Muscle of leg (tissue), 11 donors: Measurements from ENCODE around the gene SMC1A. TPM values are rescaled to one million over a fixed set of nuclear protein-coding genes. Genes with fewer than 3 reads are reported as not detected.

ENCODE experiments used
- DNase-seq: peaks from one replicate; pipeline ENCODE4 v3.0.0; 2013
- H3K27ac ChIP-seq: one replicate; pipeline ENCODE4 v1.5.1; 2013; ENCODE audit warnings: mild to moderate bottlenecking, low read length, control low read depth
- H3K27me3 ChIP-seq: one replicate; pipeline ENCODE4 v1.6.1; 2013; ENCODE audit warnings: low read length; ENCODE audit not compliant: control insufficient read depth, insufficient read depth
- H3K36me3 ChIP-seq: one replicate; pipeline ENCODE4 v1.6.1; 2013; ENCODE audit warnings: low read length; ENCODE audit not compliant: control insufficient read depth, insufficient read depth
- H3K4me1 ChIP-seq: one replicate; pipeline ENCODE4 v1.6.1; 2013; ENCODE audit warnings: low read length; ENCODE audit not compliant: control insufficient read depth, insufficient read depth
- H3K4me3 ChIP-seq: one replicate; pipeline ENCODE4 v1.5.1; 2013; ENCODE audit warnings: low read length, control low read depth
- H3K9me3 ChIP-seq: replicated peaks from 2 replicates; pipeline ENCODE4 v1.6.1; 2013; ENCODE audit warnings: low read depth, low read length; ENCODE audit not compliant: control insufficient read depth
- WGBS: methylation state at CpG from one replicate; pipeline ENCODE4 v1.1.5; 2013; ENCODE audit warnings: missing lambda C conversion rate; ENCODE audit not compliant: insufficient coverage; 5-methylcytosine and 5-hydroxymethylcytosine counted together
- polyA plus RNA-seq, 8 donors: library from polyadenylated mRNA; unstranded; fragments of 120-200 nt; gene quantifications; one replicate each; pipeline versions ENCODE4 v1.2.1 to v1.2.3, GENCODE V29; 2013; ENCODE audit warnings: inconsistent platforms in 1 of 8, low replicate concordance in 1 of 8; ENCODE audit not compliant: insufficient read length in 8 of 8, insufficient read depth in 1 of 8
- total RNA-seq: library from RNA; stranded (reverse); fragments of 120-200 nt; gene quantifications from one replicate; pipeline ENCODE4 v1.2.4, GENCODE V29; 2013

Gene SMC1A
- total and polyA plus RNA-seq, 9 donors: 15.5 to 73.0 (median 45.5) TPM

DNA sequence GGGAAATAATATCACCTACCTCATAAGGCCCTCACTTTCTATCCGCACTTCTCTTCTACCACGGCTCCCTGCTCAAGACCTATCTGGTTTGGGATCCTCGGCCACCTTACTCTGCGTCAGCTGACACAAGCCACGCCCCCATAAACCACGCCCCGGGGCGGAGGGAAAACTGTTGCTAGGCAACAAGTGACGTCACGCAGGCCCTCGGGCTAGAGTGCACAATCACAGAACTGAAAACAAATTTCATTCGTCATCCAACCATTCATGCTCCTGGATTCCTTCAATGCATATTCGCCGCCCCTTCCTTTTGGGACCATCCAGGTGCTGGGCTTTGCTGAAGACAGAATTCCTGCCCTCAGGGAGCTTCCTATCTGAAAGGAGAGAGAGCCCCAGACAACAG lies 66.3 kb downstream of the SMC1A start:
- peaks cover 4% of the 10 kb centered on the region for H3K9me3 ChIP-seq
- H3K27ac ChIP-seq: no peak overlapping the region
- no peaks in the 10 kb centered on the region for H3K36me3 ChIP-seq
- peaks cover 4% of the 10 kb centered on the region for H3K4me1 ChIP-seq
- H3K4me3 ChIP-seq: no peak overlapping the region
- 50% methylated on average over 14 of the region's 14 CpGs for WGBS
- no peak for DNase-seq
- H3K27me3 ChIP-seq: peaks cover 23% of the 10 kb centered on the region

DNA sequence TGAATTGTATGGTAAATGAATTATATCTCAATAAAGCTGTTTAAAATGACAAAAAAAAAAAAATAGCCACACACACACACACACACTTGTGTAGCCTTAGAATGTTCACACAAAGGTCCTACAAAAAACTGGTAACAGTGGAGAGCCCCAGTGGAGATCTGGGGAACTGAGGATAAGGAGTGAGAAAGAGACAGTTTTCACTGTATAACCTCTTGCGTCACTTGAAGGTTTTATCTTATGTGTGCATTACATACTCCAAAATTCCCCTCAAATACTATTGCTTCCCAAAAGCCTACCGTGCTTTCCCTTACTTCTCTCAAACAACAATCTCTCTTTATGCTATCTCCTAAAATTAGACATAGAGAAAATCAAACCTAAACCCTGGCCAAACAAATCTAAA lies 67.8 kb downstream of the SMC1A start:
- H3K36me3 ChIP-seq: no peaks in the 10 kb centered on the region
- H3K4me1 ChIP-seq: peaks cover 4% of the 10 kb centered on the region
- no peak overlapping the region for H3K4me3 ChIP-seq
- H3K27ac ChIP-seq: no peak overlapping the region
- H3K27me3 ChIP-seq: peaks cover 22% of the 10 kb centered on the region
- DNase-seq: no peak
- WGBS: no CpG with 5 or more reads among the region's 2 CpGs
- H3K9me3 ChIP-seq: peaks cover 4% of the 10 kb centered on the region

DNA sequence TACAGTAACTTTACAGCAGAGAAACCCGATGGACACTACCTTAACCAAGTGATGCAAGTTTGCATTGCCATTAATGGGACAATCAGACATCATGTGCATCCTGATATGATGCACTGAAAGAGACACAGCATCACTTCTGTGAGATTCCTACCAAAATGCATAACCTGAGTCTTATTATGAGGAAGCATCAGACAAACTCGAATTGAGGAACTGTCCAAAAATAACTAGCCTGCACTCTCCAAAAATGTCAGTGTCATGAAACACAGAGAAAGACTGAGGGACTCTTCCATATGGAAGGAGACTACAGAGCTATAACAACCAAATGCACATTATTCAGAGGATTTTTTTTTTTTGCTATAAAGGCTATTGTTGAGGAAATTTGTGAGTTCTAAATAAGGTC lies 74.5 kb downstream of the SMC1A start:
- Histone ChIP-seq H3K27ac (no peak overlapping the region), H3K9me3 (peaks cover 4% of the 10 kb centered on the region), H3K27me3 (peaks cover 13% of the 10 kb centered on the region), H3K4me1 (no peaks in the 10 kb centered on the region), H3K36me3 (no peaks in the 10 kb centered on the region), H3K4me3 (no peak overlapping the region)
- WGBS: no CpG with 5 or more reads among the region's 2 CpGs
- no peak for DNase-seq

DNA sequence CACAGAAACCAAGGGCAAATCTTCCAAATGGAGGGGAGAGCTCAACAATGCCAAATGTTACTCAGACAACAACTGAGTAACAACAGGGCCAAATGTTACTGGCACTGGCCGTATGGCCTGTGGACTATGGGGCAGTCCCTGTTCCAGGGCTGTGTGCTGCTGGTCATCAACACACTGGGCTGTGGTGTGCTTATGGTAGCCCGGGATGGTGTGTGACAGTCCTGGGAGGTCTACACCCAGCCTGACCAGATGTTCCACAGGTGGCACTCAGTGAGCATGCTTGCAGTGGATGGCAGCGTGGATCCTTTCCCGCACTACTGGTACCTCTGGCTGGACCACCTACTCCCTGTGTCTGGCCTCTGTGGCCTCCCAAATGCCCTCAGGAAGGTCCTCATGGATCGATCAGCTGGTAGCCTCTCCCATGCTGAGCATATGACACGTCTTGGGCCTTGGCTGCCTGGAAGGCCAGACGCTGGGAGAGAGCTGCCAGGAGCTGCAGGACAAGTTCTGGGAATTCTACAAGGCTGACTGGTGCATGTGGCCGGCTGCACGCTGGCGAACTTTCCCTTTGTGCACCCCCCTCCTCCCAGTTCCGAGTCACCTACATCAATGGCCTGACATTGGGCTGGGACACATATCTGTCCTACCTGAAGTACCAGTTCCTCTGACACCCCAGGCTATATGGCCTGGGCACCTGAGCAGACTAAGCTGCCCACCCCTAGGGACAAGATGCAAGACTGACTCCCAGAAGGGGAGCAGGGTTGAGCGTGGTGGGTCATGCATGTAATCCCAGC lies 81.4 kb downstream of the SMC1A start:
- peaks cover 32% of the 10 kb centered on the region for H3K27me3 ChIP-seq
- H3K27ac ChIP-seq: no peak overlapping the region
- H3K4me3 ChIP-seq: no peak overlapping the region
- no peak for DNase-seq
- H3K36me3 ChIP-seq: no peaks in the 10 kb centered on the region
- H3K9me3 ChIP-seq: no peaks in the 10 kb centered on the region
- WGBS: 69% methylated on average over 12 of the region's 12 CpGs
- no peaks in the 10 kb centered on the region for H3K4me1 ChIP-seq

DNA sequence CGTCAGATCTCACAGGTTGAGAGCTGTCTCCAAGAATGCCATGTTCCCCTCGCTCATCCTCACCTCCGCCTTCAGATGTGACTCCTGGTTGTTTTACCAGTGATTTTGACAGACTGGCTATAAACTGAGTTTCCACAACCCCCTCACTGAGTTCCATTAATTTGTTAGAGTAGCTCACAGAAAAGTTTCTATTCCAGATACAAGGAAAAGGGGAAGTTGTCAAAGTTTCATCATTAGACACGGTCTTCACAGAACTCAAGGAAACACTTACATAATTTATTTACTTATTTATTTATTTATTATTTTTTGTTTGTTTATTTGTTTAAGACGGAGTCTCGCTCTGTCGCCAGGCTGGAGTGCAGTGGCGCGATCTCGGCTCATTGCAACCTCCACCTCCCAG lies 85.4 kb downstream of the SMC1A start:
- 90% methylated on average over 5 of the region's 10 CpGs for WGBS
- Histone ChIP-seq H3K4me1 (no peaks in the 10 kb centered on the region), H3K27ac (no peak overlapping the region), H3K27me3 (peaks cover 32% of the 10 kb centered on the region), H3K9me3 (no peaks in the 10 kb centered on the region), H3K4me3 (no peak overlapping the region), H3K36me3 (no peaks in the 10 kb centered on the region)
- DNase-seq: no peak

DNA sequence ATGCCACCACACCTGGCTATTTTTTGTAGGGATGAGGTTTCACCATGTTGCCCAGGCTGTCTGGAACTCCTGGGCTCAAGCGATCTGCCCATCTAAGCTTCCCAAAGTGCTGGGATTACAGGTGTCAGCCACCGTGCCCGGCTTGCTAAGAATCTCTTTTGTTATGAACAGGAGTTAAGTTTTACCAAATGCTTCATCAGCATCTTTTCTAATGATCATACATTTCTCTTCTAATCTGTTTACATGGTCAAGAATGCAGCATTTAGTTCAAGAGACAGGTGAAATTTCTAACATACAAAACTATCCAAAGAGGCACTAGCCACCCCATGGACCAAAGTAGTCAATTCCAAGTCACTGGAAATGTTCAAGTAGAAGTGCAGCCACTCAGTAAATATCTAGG lies 88.6 kb downstream of the SMC1A start:
- no peak for DNase-seq
- H3K4me3 ChIP-seq: no peak overlapping the region
- H3K27me3 ChIP-seq: peaks cover 45% of the 10 kb centered on the region
- WGBS: no CpG with 5 or more reads among the region's 3 CpGs
- H3K9me3 ChIP-seq: no peaks in the 10 kb centered on the region
- no peak overlapping the region for H3K27ac ChIP-seq
- no peaks in the 10 kb centered on the region for H3K4me1 ChIP-seq
- no peaks in the 10 kb centered on the region for H3K36me3 ChIP-seq

DNA sequence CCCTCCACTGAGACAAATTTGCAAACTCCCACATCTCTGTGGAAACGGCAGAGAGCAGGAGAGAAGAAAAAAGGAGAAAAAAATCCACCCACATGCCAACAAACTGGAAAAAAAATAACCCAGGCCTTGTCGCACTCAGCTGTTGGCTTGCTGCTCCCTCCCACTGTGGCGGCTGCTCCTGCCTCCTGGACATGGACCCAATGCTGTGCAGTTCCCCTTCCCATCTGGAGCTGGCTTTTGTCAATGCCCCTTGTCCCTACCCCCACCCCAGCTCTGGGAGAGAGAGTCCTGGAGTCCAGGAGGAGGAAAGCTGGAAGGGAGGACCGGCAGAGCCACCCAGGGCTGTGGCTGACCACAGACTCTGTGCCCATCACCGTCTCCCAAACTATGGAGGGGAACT lies 90.2 kb downstream of the SMC1A start:
- no peaks in the 10 kb centered on the region for H3K9me3 ChIP-seq
- WGBS: no CpG with 5 or more reads among the region's 5 CpGs
- H3K27me3 ChIP-seq: peaks cover 55% of the 10 kb centered on the region
- H3K27ac ChIP-seq: no peak overlapping the region
- no peaks in the 10 kb centered on the region for H3K36me3 ChIP-seq
- no peaks in the 10 kb centered on the region for H3K4me1 ChIP-seq
- H3K4me3 ChIP-seq: no peak overlapping the region
- no peak for DNase-seq

- Histone ChIP-seq H3K9me3 (no peaks in the 10 kb centered on the region), H3K27me3 (peaks cover 66% of the 10 kb centered on the region), H3K4me3 (no peak overlapping the region), H3K4me1 (no peaks in the 10 kb centered on the region), H3K36me3 (no peaks in the 10 kb centered on the region), H3K27ac (no peak overlapping the region)
- WGBS: 74% methylated on average over 9 of the region's 10 CpGs
- no peak for DNase-seq
Measured at GRCh38 chrX:53330331-53330730, 92.1 kb downstream of the SMC1A start.

DNA sequence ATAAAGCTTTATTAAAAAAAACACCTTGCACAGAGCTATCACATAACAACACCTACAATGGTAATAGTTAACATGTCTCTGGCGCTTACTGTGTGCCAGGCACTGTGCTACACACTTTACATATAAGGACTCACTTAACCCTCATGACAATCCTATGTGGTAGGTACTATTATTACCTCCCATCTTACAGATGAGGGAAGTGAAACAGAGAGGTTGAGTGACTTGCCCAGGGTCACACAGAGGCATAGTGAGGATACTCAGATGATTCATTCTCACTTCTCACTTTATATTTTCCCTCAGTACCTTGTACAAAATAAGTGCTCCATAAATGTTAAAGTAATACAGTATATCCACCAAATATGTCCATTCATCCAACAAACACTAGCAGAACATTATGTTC lies 97.7 kb downstream of the SMC1A start:
- DNase-seq: no peak
- no peaks in the 10 kb centered on the region for H3K4me1 ChIP-seq
- no peak overlapping the region for H3K27ac ChIP-seq
- no CpG with 5 or more reads among the region's 1 CpG for WGBS
- no peak overlapping the region for H3K4me3 ChIP-seq
- no peaks in the 10 kb centered on the region for H3K36me3 ChIP-seq
- H3K27me3 ChIP-seq: peaks cover 65% of the 10 kb centered on the region
- no peaks in the 10 kb centered on the region for H3K9me3 ChIP-seq
